Measurements from ENCODE around the gene UMAD1.

DNA sequence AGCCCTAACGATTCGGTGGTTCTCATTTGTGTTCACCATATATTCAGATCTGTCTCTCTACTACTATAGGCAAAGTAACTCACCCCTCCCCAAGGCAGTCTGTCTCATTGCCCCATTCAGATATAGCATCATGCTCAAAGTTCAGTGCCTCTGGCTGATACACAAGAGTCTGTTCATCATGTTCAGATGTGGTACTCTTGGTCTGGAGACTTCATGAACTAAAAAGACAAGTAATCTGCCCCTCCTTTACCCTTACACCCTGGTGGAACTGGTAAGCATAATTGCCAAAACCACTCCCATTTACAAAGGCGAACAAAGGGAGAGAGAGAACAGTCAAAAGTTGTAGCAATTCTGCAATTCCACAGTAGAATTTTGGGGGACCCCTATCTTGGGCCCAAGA lies 29.9 kb downstream of the UMAD1 start:
- TF ChIP-seq, protein P1, sequence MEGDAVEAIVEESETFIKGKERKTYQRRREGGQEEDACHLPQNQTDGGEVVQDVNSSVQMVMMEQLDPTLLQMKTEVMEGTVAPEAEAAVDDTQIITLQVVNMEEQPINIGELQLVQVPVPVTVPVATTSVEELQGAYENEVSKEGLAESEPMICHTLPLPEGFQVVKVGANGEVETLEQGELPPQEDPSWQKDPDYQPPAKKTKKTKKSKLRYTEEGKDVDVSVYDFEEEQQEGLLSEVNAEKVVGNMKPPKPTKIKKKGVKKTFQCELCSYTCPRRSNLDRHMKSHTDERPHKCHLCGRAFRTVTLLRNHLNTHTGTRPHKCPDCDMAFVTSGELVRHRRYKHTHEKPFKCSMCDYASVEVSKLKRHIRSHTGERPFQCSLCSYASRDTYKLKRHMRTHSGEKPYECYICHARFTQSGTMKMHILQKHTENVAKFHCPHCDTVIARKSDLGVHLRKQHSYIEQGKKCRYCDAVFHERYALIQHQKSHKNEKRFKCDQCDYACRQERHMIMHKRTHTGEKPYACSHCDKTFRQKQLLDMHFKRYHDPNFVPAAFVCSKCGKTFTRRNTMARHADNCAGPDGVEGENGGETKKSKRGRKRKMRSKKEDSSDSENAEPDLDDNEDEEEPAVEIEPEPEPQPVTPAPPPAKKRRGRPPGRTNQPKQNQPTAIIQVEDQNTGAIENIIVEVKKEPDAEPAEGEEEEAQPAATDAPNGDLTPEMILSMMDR (IDR thresholded peaks at IDR 0.05 in 8 of 11, conservative IDR thresholded peaks at IDR 0.05 in 3 of 11): no peak
- TF ChIP-seq POLR2A (IDR thresholded peaks at IDR 0.05) (no peak), POLR2AphosphoS5 (IDR thresholded peaks at IDR 0.05) (no peak)
